GM19023 (cell line): ENCODE results near the gene MRTO4.
"Not testable (repeated sequence)": the region's sequence is repeated elsewhere in the genome, so short reads cannot be mapped to it uniquely, and the experiment has no call there.

Experiments used
- ATAC-seq: cut with Tn5 transposase; IDR thresholded peaks from one replicate; pipeline ENCODE4 v1.9.1; 2021; ENCODE audit warnings: mild to moderate bottlenecking, moderate library complexity; ENCODE audit not compliant: unreplicated experiment

The MRTO4 gene

GRCh38 chr1:19251305-19252196 is at the start of gene MRTO4, which contains the start of gene EMC1:
Gene MRTO4, plus strand, starts transcription at chr1:19251805. Its CDS starts 31 bp downstream, at chr1:19251836.
Gene EMC1, minus strand, starts transcription at chr1:19251524. Its CDS starts 15 bp downstream, at chr1:19251509.
- peak; percentile 82 for ATAC-seq

DNA sequence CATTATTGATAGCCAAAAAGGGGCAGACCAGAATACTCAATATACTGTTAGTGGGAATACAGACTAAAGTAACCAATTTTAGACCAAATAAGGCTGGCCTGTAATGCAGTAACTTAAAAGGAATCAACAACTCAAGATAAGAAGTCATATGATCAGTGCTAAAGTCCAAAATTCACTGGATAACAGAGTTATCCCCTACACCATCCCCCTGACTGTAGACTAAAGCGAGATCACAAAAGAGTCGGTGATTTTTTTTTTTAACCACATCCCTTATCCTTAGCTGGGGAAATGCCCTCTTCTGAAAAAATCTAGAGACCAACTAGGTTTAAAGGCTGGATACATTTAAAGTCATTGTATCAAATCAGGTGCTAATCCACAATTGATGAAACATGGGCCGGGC is 49.2 kb upstream of the MRTO4 start:
- ATAC-seq = no peak

- no peak for ATAC-seq
Observed at GRCh38 chr1:19203440-19203839, 48.2 kb upstream of the MRTO4 start.

GRCh38 chr1:19204446-19205266 is 46.9 kb upstream of the MRTO4 start:
- ATAC-seq = no peak

GRCh38 chr1:19205403-19205802 is 46.2 kb upstream of the MRTO4 start:
- no peak for ATAC-seq

GRCh38 chr1:19205845-19206244 is 45.8 kb upstream of the MRTO4 start:
- no peak for ATAC-seq

DNA sequence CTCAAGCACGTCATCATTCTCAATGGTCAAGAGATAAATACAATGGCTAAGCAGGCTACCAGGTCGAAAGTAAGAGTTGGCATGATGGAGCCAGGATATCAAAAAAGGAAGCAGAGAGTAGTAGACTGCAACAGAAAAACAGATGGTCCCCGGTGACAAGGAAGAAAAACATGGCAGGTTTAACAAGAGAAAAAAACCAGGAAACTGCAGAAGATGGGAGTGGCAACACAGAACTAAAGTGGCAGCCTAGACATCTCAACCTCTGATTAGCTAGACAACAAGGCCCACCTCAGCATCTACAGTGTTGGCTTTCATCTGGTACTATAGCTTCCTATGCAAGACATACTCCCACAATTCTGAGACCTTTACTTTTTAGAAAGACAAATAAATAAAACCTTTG is 44.7 kb upstream of the MRTO4 start:
- no peak for ATAC-seq

DNA sequence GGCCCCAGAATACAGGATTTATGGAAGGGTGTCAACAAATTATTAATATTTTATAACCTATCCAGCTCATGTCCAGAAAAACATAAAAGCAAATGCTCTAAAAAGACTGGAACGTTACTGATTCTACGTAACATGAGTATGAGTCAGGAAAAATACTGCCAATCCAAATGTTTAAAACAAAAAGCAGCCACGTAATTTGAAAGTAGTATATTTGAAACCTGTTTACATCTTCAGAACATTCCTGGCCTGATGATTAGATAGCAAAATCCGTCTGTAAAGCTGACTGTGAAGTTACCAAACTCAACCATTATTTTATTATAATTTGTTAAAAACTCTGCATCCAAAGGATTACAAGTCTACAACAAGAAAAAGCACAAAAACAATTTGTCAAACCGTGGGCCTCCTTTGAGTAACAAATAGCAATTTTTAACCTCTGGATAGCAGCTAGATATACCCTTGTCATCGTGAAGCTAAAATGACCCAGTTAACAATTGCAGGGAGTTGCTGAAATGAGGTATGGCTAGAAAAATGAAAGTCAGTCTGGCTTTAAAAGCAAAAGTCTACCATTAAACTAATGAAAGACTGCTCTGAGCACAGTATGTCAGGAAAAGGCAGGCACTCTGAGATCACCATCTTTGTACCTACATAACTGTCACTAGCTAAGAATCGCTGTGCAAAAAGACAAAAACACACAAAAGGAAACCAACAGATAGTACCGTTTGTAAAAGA is 42.7 kb upstream of the MRTO4 start:
- ATAC-seq = no peak

- ATAC-seq = peak; percentile 59
Observed at GRCh38 chr1:19209439-19209989, 42.1 kb upstream of the MRTO4 start.

- ATAC-seq = peak; percentile 90
Observed at GRCh38 chr1:19209990-19210771, 41.4 kb upstream of the MRTO4 start, which contains the start of gene UBR4. Gene UBR4, minus strand, starts transcription at chr1:19210266. Its CDS starts 18 bp downstream, at chr1:19210248.

GRCh38 chr1:19210772-19211549 is 40.6 kb upstream of the MRTO4 start:
- ATAC-seq = no peak

GRCh38 chr1:19212167-19212566 is 39.4 kb upstream of the MRTO4 start:
- ATAC-seq = no peak

- ATAC-seq = no peak
Observed at GRCh38 chr1:19213580-19213979, 38.0 kb upstream of the MRTO4 start.

DNA sequence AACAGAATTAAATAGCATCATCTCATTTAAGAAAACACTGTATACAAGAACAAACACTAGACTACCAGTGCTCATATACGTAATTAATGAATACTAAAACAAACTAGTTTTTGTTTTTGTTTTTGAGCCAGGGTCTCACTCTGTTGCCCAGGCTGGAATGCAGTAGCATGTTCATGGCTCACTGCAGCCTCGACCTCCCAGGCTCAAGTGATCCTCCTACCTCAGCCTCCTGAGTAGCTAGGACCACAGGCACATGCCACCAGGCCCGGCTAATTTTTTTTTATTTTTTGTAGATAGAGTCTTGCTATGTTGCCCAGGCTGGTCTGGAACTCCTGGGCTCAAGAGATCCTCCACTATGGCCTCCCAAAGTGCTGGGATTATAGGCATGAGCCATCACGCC is 35.0 kb upstream of the MRTO4 start:
- not testable (repeated sequence) for ATAC-seq

- ATAC-seq = no peak
Observed at GRCh38 chr1:19219451-19219850, 32.2 kb upstream of the MRTO4 start.

- ATAC-seq = no peak
Observed at GRCh38 chr1:19220080-19220846, 31.3 kb upstream of the MRTO4 start.

DNA sequence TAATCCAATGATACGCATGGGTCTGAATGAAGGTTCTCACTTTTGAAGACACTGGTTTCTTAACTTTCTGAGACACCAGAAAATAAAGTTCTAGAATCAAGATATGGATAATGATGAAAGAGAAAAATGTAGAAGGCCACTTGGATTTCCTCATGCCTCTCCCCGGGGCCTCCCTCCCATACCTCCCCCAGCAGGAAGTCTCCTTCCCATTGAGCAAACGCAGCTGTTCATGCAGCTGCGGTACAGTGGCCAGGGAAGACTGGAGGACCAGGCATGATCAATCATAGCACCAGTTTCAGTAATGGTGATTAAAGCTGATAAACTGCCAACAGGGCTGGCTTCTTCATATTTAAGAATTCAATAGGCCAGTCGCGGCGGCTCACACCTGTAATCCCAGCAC is 30.6 kb upstream of the MRTO4 start:
- no peak for ATAC-seq

DNA sequence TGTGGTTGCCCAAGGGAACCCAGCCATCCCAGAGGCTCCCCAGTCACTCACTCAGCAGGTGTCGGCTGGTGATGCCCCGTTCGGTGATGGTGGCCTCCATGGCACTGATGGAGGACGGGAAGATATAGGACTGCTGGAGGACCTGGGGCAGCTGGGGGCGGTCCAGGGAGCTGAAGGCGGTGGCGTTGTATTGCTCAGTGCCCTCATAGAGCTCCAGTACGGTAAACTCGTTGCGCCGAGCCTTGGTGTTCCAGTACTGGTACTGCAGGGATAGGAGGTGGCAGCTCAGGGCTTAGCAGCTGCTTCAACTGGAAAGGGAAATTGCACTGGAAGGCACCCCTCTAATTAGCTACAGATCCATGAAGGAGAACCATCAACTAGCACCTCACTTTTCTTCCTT is 29.0 kb upstream of the MRTO4 start:
- ATAC-seq = no peak
